HG02798 (cell line): Measurements from ENCODE around the gene CTDSPL2.
"Not testable (repeated sequence)": the region's sequence is repeated elsewhere in the genome, so short reads cannot be mapped to it uniquely, and the experiment has no call there.

Experiments
- ATAC-seq: cut with Tn5 transposase; IDR thresholded peaks from one replicate; pipeline ENCODE4 v1.9.1; 2021; ENCODE audit warnings: mild to moderate bottlenecking; ENCODE audit not compliant: unreplicated experiment, poor library complexity

The CTDSPL2 gene

GRCh38 chr15:44536962-44537734 is 109.7 kb downstream of the CTDSPL2 start, which contains the start of gene EIF3J:
Gene EIF3J (plus strand): TSS chr15:44537147. CDS start chr15:44537195, 48 bp downstream.
- peak; percentile 86 for ATAC-seq

GRCh38 chr15:44537735-44538240 is 110.4 kb downstream of the CTDSPL2 start:
- ATAC-seq, result no peak

GRCh38 chr15:44541282-44541958 is 114.0 kb downstream of the CTDSPL2 start:
- no peak for ATAC-seq

GRCh38 chr15:44542596-44542995 is 115.2 kb downstream of the CTDSPL2 start:
- no peak for ATAC-seq

GRCh38 chr15:44544745-44545144 is 117.3 kb downstream of the CTDSPL2 start:
- not testable (repeated sequence) for ATAC-seq

- ATAC-seq, result peak; percentile 57
Measured at GRCh38 chr15:44545913-44546802, 118.7 kb downstream of the CTDSPL2 start.

- ATAC-seq, result not testable (repeated sequence)
Measured at GRCh38 chr15:44549152-44549551, 121.7 kb downstream of the CTDSPL2 start.

- ATAC-seq, result no peak
Measured at GRCh38 chr15:44550256-44550655, 122.8 kb downstream of the CTDSPL2 start.

GRCh38 chr15:44550734-44551133 is 123.3 kb downstream of the CTDSPL2 start:
- no peak for ATAC-seq

- no peak for ATAC-seq
Measured at GRCh38 chr15:44554934-44555723, 127.7 kb downstream of the CTDSPL2 start.

- ATAC-seq, result not testable (repeated sequence)
Measured at GRCh38 chr15:44560926-44561325, 133.5 kb downstream of the CTDSPL2 start.

GRCh38 chr15:44565387-44566154 is 138.1 kb downstream of the CTDSPL2 start:
- no peak for ATAC-seq

- ATAC-seq, result no peak
Measured at GRCh38 chr15:44566155-44566540, 138.7 kb downstream of the CTDSPL2 start.

GRCh38 chr15:44568338-44568737 is 140.9 kb downstream of the CTDSPL2 start:
- no peak for ATAC-seq

GRCh38 chr15:44569316-44569715 is 141.9 kb downstream of the CTDSPL2 start:
- ATAC-seq, result no peak

GRCh38 chr15:44570361-44570760 is 142.9 kb downstream of the CTDSPL2 start:
- no peak for ATAC-seq

- no peak for ATAC-seq
Measured at GRCh38 chr15:44573386-44573785, 146.0 kb downstream of the CTDSPL2 start.

GRCh38 chr15:44574734-44575133 is 147.3 kb downstream of the CTDSPL2 start:
- no peak for ATAC-seq
